Neural progenitor cell (in vitro differentiated cells): Measurements from ENCODE around the gene MFN1. TPM values are rescaled to one million over a fixed set of nuclear protein-coding genes. Genes with fewer than 3 reads are reported as not detected.

Experiments used
- DNase-seq: peaks from one replicate; pipeline ENCODE4 v3.0.0-alpha.2; 2016; ENCODE audit warnings: low spot score
- H2AFZ ChIP-seq: fragments of 200-600 bp; sonication (generic); replicated peaks from 2 replicates; pipeline ENCODE4 v1.6.1; 2016; ENCODE audit warnings: antibody characterized with exemption
- H3F3A ChIP-seq: fragments of 200-600 bp; sonication (generic); 2 replicates; pipeline ENCODE4 v1.6.1; 2016; ENCODE audit warnings: antibody characterized with exemption, low read depth
- H3K27ac ChIP-seq: fragments of 200-600 bp; sonication (generic); 2 replicates; pipeline ENCODE4 v1.5.1; 2016; ENCODE audit warnings: mild to moderate bottlenecking
- H3K27me3 ChIP-seq: fragments of 200-600 bp; sonication (generic); 2 replicates; pipeline ENCODE4 v1.6.1; 2016; ENCODE audit warnings: mild to moderate bottlenecking, moderate library complexity
- H3K36me3 ChIP-seq: fragments of 200-600 bp; sonication (generic); 2 replicates; pipeline ENCODE4 v1.5.1; 2016
- H3K4me1 ChIP-seq: fragments of 200-600 bp; sonication (generic); 2 replicates; pipeline ENCODE4 v1.6.1; 2016; ENCODE audit warnings: mixed run types
- H3K4me2 ChIP-seq: fragments of 200-600 bp; sonication (generic); 2 replicates; pipeline ENCODE4 v1.6.1; 2016
- H3K4me3 ChIP-seq: fragments of 200-600 bp; sonication (generic); 2 replicates; pipeline ENCODE4 v1.5.1; 2016
- H3K79me2 ChIP-seq: fragments of 200-600 bp; sonication (generic); 2 replicates; pipeline ENCODE4 v1.6.1; 2016; ENCODE audit warnings: low read depth
- H3K9ac ChIP-seq: fragments of 200-600 bp; sonication (generic); 2 replicates; pipeline ENCODE4 v1.6.1; 2016
- H3K9me3 ChIP-seq: fragments of 200-600 bp; sonication (generic); 2 replicates; pipeline ENCODE4 v1.5.1; 2016; ENCODE audit warnings: low read depth
- H4K20me1 ChIP-seq: fragments of 200-600 bp; sonication (generic); 2 replicates; pipeline ENCODE4 v1.6.1; 2016; ENCODE audit warnings: low read depth
- H3K27ac Mint-ChIP-seq: 3 replicates; pipeline ENCODE4 v1.8.0; 2021; ENCODE audit warnings: mixed read lengths
- H3K27me3 Mint-ChIP-seq: 2 replicates; pipeline ENCODE4 v1.8.0; 2022; ENCODE audit warnings: low read depth, mild to moderate bottlenecking, inconsistent platforms, moderate library complexity, mixed read lengths; ENCODE audit not compliant: insufficient read depth
- H3K36me3 Mint-ChIP-seq: 3 replicates; pipeline ENCODE4 v1.8.0; 2021; ENCODE audit warnings: mixed read lengths
- H3K4me1 Mint-ChIP-seq: 3 replicates; pipeline ENCODE4 v1.8.0; 2021; ENCODE audit warnings: mixed read lengths
- H3K4me3 Mint-ChIP-seq: 3 replicates; pipeline ENCODE4 v1.8.0; 2021; ENCODE audit warnings: mild to moderate bottlenecking, moderate library complexity, mixed read lengths
- H3K9me3 Mint-ChIP-seq: 3 replicates; pipeline ENCODE4 v1.8.0; 2020; ENCODE audit warnings: mixed read lengths
- EZH2 ChIP-seq: fragments of 200-600 bp; sonication (generic); IDR thresholded peaks from 2 replicates; pipeline ENCODE4 v1.6.1; 2017; ENCODE audit warnings: antibody characterized with exemption, mild to moderate bottlenecking, moderate library complexity
- EZH2phosphoT487 ChIP-seq: fragments of 200-600 bp; sonication (generic); IDR thresholded peaks from 2 replicates; pipeline ENCODE4 v1.6.1; 2017; ENCODE audit warnings: antibody characterized with exemption
- total RNA-seq: library from RNA; depleted of rRNA; stranded (reverse); fragments of >200 nt; gene quantifications from 2 replicates; pipeline ENCODE4 v1.2.3, GENCODE V29; 2015; ENCODE audit warnings: low replicate concordance
- TF ChIP-seq, protein P1 (sequence below): fragments of 200-600 bp; sonication (generic); IDR thresholded peaks from 2 replicates; pipeline ENCODE4 v1.5.1; 2017; ENCODE audit warnings: antibody characterized with exemption, mild to moderate bottlenecking

The MFN1 gene
- total RNA-seq, 1 donor from 2014 or later = 62.5 TPM

DNA sequence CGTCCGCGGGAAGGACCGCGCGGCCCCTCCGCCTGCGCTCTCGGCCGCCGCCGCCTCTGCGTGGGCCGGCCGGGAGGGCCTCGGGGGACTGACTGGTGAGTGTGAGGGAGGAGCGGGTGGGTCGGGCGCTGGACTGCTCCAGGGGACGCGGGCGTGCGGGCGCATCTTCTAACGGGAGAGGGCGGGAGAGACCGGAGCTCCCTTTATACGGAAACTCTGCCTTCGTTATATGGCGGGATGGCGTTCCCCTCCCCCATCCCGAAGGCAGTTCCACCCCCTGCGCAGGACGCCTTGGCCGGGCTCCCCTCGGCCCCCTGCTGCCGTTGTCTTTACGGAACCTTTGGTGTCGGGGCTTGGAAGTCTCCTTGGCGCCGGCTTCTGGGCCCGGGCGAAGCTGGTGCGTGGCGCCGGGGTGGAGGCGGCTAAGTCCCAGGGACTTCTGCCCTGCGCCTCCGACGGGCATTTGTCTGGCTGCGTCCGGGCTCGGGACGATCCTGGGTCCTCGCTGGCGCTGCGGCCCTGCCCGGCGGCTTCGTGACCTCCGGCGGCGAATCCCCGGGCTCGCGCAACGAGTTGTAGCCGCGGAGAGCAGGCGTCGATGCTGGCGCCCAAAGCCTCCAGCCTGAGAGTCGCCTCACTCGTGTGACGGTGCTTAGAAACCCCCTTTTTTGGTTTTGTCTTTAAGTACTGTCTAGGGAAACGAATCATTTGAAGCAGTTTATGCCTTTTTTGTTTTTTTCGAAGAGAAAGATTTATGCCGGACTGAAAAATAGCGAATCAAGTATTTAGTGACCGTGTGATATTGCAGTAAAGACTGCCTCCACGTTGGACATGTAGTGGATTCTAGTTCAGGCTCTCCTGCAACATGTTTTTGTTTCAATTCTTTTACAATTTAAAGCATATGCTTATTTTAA, 24.1 kb upstream of the MFN1 start:
- peaks cover 14% of the 10 kb centered on the region for H3K4me1 ChIP-seq
- peaks cover 8% of the 10 kb centered on the region for H3K36me3 ChIP-seq
- peak overlapping the region; percentile 90 for H3K27ac Mint-ChIP-seq
- peaks cover 20% of the 10 kb centered on the region for H3K4me1 Mint-ChIP-seq
- TF ChIP-seq, protein P1, sequence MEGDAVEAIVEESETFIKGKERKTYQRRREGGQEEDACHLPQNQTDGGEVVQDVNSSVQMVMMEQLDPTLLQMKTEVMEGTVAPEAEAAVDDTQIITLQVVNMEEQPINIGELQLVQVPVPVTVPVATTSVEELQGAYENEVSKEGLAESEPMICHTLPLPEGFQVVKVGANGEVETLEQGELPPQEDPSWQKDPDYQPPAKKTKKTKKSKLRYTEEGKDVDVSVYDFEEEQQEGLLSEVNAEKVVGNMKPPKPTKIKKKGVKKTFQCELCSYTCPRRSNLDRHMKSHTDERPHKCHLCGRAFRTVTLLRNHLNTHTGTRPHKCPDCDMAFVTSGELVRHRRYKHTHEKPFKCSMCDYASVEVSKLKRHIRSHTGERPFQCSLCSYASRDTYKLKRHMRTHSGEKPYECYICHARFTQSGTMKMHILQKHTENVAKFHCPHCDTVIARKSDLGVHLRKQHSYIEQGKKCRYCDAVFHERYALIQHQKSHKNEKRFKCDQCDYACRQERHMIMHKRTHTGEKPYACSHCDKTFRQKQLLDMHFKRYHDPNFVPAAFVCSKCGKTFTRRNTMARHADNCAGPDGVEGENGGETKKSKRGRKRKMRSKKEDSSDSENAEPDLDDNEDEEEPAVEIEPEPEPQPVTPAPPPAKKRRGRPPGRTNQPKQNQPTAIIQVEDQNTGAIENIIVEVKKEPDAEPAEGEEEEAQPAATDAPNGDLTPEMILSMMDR = no peak
- peak; percentile 32 for TF ChIP-seq EZH2
- peak overlapping the region; percentile 91 for H3K9ac ChIP-seq
- peak overlapping the region; percentile 73 for H3K27ac ChIP-seq
- H3K4me3 Mint-ChIP-seq = peak overlapping the region; percentile 96
- peaks cover 20% of the 10 kb centered on the region for H3F3A ChIP-seq
- H3K79me2 ChIP-seq = peaks cover 53% of the 10 kb centered on the region
- H3K27me3 Mint-ChIP-seq = no peaks in the 10 kb centered on the region
- H3K4me2 ChIP-seq = peak overlapping the region; percentile 96
- peak overlapping the region; percentile 99 for H2AFZ ChIP-seq
- peak; percentile 81 for DNase-seq
- no peaks in the 10 kb centered on the region for H3K9me3 Mint-ChIP-seq
- peaks cover 8% of the 10 kb centered on the region for H3K27me3 ChIP-seq
- H3K36me3 Mint-ChIP-seq = peaks cover 4% of the 10 kb centered on the region
- peaks cover 37% of the 10 kb centered on the region for H4K20me1 ChIP-seq
- H3K4me3 ChIP-seq = peak overlapping the region; percentile 95
- no peaks in the 10 kb centered on the region for H3K9me3 ChIP-seq

DNA sequence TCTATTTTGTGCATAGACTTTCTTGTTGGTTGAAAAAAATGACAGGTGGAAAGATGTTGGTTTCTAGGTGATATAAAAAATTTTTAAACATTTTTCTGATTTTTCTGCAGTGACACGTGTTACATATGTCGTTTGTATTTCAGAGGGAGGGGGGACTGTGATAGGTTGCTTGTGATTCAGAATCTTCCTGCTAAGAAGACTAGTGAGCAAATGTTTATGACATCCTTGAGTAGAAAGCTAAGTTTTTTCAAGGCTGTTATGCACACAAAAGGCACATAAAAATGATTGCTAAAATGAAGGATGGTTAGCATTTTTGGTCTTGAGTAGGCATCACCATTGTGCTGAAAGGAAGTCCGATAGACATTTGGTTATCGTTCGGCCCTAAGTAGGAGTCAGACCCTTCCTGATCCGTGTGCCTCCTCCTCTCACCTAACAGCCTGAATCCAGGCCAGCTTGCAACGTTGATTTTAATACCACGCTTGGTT, 23.2 kb upstream of the MFN1 start:
- H3K36me3 ChIP-seq = peaks cover 13% of the 10 kb centered on the region
- DNase-seq = peak; percentile 20
- peak overlapping the region; percentile 91 for H3K9ac ChIP-seq
- no peak overlapping the region for H3K27ac Mint-ChIP-seq
- no peaks in the 10 kb centered on the region for H3K9me3 Mint-ChIP-seq
- peaks cover 20% of the 10 kb centered on the region for H3F3A ChIP-seq
- peaks cover 8% of the 10 kb centered on the region for H3K27me3 ChIP-seq
- H3K4me1 ChIP-seq = peaks cover 14% of the 10 kb centered on the region
- peaks cover 20% of the 10 kb centered on the region for H3K4me1 Mint-ChIP-seq
- peak overlapping the region; percentile 96 for H3K4me2 ChIP-seq
- H3K9me3 ChIP-seq = no peaks in the 10 kb centered on the region
- no peak overlapping the region for H3K27ac ChIP-seq
- peak overlapping the region; percentile 95 for H3K4me3 ChIP-seq
- peaks cover 37% of the 10 kb centered on the region for H4K20me1 ChIP-seq
- peak overlapping the region; percentile 96 for H3K4me3 Mint-ChIP-seq
- peaks cover 8% of the 10 kb centered on the region for H3K36me3 Mint-ChIP-seq
- TF ChIP-seq EZH2phosphoT487 = no peak
- no peak for TF ChIP-seq EZH2
- TF ChIP-seq, protein P1 = no peak
- no peaks in the 10 kb centered on the region for H3K27me3 Mint-ChIP-seq
- H3K79me2 ChIP-seq = peaks cover 62% of the 10 kb centered on the region
- no peak overlapping the region for H2AFZ ChIP-seq

DNA sequence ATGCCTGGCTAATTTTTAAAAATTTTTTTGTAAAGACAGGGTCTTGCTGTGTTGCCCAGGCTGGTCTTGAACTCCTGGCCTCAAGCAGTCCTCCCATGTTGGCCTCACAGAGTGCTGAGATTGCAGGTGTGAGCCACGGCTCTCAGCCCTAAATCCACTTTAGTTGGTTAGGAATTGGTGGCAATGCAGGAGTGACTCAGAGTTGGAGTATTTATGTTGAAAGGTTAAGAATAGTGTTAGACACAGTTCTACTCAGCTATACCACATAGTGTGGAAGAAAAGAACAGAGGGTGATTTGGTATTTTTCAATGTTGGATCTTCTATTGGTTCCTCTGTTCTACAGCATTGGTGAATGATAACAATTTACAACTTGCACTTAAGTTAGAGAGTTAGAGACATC, 17.1 kb upstream of the MFN1 start:
- H3K36me3 Mint-ChIP-seq = peaks cover 33% of the 10 kb centered on the region
- Histone ChIP-seq H3K27ac (no peak overlapping the region), H3K36me3 (peaks cover 42% of the 10 kb centered on the region), H3K9me3 (no peaks in the 10 kb centered on the region), H3K27me3 (no peaks in the 10 kb centered on the region), H3K9ac (no peak overlapping the region), H2AFZ (no peak overlapping the region), H3K4me2 (no peak overlapping the region), H3K79me2 (peaks cover 42% of the 10 kb centered on the region), H3K4me3 (no peak overlapping the region), H4K20me1 (peaks cover 21% of the 10 kb centered on the region), H3K4me1 (no peaks in the 10 kb centered on the region), H3F3A (no peaks in the 10 kb centered on the region)
- H3K27ac Mint-ChIP-seq = no peak overlapping the region
- no peaks in the 10 kb centered on the region for H3K9me3 Mint-ChIP-seq
- no peak for DNase-seq
- H3K4me3 Mint-ChIP-seq = no peak overlapping the region
- TF ChIP-seq, protein P1 = no peak
- TF ChIP-seq EZH2phosphoT487 = no peak
- no peak for TF ChIP-seq EZH2
- H3K4me1 Mint-ChIP-seq = no peaks in the 10 kb centered on the region
- H3K27me3 Mint-ChIP-seq = no peaks in the 10 kb centered on the region
